CD4-positive, alpha-beta T cell treated with Interleukin-17A for 4 hours (primary cell): ENCODE data around the gene ELMO2.
A peak's percentile ranks its signal among the peaks of the same experiment; 100 is the strongest.
"Not testable (repeated sequence)": the region's sequence is repeated elsewhere in the genome, so short reads cannot be mapped to it uniquely, and the experiment has no call there.

Experiments
- DNase-seq: peaks from one replicate; pipeline ENCODE4 v3.0.0-alpha.2; 2020; ENCODE audit warnings: mixed read lengths

ELMO2 gene

DNA sequence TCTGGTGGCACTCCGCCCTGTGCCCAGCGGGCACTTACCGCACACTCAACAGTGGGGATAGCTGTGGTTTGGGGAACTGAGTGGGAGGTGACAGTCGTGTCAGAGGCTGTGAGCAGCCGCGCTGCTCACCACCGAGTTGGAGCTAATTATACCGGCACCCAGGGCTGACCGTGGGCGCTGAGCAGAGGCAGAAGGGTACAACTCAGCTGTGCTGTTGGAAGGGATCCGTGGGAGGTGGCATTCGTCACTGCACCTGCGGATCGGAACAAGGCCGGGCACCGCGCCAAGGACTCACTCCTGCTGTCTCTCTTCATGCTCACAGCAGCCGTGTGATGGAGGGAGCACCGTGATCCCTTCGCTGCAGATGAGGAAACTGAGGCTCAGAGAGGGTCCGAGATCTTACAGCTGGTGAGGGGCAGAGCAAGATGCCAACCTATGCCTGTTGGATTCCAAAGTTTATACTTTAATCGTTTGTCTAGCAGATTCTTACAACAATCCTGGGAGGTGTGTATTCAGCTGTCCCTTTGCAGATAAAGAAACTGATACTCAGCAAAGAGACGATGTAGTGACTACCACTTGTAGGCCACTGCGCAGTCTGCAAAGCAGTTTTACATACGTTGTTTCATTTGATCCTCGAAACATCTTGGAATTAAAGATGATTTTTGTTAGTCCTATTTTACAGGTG, 713 bp upstream of the ELMO2 start:
- DNase-seq, result peak; percentile 92

- DNase-seq, result no peak
These were observed 4.0 kb downstream of the ELMO2 start for GRCh38 chr20:46402331-46402811.

DNA sequence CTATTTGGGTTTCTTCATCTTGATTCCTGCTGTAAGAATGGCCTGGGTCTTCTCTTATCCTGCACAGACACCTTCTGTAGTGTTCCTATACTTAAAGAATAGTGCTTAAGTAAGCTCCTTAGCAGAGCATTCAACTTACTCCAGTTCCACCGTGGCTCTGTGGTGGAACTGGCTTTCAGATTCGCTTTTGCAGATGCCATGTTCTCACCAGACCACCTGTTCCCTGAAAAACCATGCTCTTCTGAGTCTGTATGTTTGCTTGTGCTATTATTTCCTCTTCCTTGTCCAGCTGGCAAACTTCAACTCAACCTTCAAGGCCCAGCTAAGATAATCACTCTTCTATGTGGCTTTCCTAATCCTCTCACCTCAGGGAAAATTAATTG, 4.9 kb downstream of the ELMO2 start:
- no peak for DNase-seq

DNA sequence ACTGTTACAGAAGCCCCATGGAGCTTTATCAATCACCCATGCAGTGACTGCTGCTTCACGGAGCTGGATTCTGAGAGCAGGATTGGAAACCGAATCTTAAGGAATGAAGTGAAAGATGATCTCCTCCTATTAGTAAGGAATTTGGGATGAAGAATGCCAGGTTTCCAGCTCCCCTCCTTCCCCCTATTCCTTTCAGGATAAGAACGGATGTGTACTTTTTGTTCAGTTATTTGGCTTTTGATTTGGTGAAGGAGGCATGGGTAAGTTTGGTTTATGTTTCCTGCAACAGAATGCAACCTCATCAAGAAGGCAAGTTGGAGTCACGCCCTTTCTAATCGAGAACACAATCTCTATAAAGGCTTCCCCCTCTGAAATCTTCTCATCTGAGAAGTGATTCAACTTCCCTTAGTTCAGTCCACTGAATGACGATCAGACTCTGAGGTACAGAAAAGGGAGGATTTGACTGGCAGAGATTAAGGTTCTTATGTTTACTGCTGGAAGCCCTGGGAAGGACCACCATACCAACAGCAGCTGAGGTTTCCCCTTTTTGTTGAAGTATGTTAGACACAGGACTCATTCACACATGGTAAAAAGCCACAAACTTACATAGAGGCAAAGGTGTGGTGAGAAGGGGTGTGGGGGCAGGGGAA, 5.5 kb downstream of the ELMO2 start:
- DNase-seq, result peak; percentile 44

DNA sequence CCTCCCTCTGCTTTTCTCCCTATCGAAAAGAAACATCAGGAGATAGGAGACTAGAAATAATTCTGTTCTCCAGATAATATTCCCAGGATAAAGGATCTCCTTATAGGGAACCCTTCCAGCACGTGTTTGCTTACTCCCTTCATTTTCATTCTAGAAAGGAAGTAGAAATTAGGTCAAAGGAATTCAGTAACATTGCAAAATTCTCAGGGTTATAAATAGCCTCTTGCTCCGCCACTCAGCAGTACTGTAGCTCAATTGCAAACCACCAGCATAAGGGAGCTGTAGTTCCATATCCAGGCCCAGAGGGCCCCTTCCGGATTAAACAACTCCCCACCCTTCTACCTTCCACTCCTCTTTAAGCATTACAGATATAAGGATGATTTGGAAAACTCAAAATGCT, 6.2 kb downstream of the ELMO2 start:
- no peak for DNase-seq

- no peak for DNase-seq
These were observed 7.0 kb downstream of the ELMO2 start for GRCh38 chr20:46399401-46399800.

GRCh38 chr20:46398963-46399362, 7.5 kb downstream of the ELMO2 start:
- DNase-seq, result no peak

GRCh38 chr20:46396052-46396740, 10.2 kb downstream of the ELMO2 start:
- DNase-seq, result no peak

GRCh38 chr20:46394872-46395760, 11.3 kb downstream of the ELMO2 start:
- no peak for DNase-seq

DNA sequence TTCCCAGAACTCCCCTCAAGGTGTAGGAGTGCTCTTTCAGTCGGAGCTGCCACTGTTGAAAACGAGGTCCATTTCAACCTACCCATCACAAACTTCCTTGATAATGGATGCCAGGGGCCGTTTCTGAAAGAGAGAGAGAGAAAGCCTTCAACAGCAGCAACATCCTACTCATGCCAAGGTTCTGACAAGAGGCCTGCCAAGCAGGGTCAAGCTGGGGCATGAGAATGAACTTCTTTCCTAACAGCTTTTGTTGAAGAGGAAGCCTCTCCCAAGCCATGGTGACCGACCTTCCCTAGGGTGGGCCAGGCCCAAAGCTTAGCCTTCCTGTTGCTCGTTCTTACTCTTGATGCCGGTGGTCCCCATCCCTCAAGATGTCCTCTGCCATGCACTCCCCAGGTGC, 12.4 kb downstream of the ELMO2 start:
- DNase-seq, result no peak

DNA sequence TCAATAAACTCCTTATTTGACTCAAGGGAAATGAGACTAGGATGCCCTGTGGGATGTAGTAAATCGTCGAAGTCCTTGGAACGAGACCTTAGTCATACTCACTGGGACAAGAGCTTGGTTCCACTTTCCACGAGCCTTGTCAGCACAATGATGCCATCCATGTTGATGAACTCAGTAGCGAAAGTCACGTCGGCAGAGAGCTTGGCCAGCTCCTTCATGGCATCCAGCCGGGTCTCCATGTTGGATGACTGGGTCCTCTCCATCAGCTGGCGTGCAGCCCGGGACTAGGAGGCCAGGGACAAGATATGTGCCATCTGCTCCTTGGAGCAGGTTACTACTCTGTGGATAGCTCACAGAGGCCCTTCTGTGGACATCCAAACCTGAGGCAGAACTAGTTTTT, 17.5 kb downstream of the ELMO2 start:
- DNase-seq, result no peak

GRCh38 chr20:46388201-46388836, 18.1 kb downstream of the ELMO2 start:
- no peak for DNase-seq

- DNase-seq, result not testable (repeated sequence)
These were observed 19.4 kb downstream of the ELMO2 start for GRCh38 chr20:46387054-46387453.

DNA sequence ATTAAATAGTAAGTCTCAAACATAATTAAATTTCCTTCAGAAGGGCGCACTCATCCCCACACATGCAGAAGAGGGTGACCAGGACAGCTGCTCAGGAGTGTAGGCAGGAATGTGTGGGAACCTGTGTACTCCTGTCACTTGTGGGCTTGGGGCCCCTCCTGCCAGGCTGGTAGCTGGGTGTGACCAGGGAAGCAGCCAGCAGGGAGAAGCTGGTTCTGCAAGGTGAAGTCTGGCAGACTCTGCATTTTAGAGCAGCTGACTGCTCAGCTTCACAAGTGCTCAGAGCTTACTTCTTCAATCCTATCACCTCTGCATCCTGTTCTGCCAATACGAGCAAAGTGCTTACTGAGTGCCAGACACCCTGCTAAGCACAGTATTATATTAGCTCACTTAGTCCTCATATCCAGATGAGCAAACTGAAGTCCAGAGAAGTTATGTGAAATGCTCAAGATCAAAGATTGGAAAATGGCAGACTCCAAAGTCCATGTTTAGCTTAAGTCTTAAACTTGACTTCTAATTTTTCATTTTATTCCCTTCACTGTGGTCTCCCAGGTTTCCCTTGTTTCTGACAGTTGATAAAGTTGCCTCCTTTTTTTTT, 27.9 kb downstream of the ELMO2 start:
- DNase-seq, result no peak

GRCh38 chr20:46377518-46377917, 28.9 kb downstream of the ELMO2 start:
- DNase-seq, result no peak

DNA sequence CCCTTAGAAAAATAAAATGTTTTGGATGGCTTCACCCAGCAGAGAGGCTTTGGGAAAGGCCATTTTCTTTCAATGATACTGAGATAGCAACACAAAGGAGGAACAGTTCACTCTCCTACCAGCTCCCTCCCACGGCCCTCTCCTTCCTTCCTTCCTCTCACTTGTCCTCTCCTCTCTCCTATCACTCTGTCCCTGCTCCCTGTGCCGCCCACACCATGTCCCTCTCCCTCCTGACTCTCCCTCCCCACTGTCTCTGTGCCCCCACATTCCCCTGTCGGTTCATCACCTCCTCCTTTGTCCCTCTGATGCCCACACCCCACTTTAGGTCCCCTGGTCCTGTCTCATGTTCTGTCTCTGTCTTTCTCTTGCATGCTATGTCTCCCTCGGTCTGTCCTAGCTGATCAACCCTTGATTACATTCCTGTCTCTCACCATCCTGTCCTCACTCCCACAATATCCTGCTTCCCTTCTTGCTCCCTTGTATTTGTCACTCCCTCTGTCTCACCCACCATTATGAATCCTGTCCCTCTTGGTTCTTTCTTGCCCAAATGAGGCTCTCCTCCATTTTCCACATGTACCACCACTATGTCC, 30.1 kb downstream of the ELMO2 start:
- DNase-seq, result no peak

DNA sequence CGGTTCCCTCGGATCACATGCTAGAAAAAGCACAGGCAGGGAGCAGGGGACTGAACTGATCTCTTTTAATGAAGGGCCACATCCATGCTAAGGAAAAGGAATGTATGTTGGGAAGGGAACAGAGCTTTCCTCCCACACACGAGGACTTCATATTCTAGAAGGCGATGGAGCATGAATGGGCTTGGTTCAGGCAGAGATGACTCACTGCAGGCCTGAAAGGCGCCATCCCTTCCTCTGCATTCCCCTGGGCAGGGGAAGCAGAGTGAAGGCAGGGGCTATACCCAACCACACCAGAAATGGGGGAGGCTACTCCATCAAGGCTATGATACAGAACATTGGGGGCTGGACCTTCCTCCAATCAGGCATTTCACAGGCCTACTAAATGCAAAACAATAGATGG, 30.6 kb downstream of the ELMO2 start:
- no peak for DNase-seq

GRCh38 chr20:46374383-46374782, 32.0 kb downstream of the ELMO2 start:
- no peak for DNase-seq

DNA sequence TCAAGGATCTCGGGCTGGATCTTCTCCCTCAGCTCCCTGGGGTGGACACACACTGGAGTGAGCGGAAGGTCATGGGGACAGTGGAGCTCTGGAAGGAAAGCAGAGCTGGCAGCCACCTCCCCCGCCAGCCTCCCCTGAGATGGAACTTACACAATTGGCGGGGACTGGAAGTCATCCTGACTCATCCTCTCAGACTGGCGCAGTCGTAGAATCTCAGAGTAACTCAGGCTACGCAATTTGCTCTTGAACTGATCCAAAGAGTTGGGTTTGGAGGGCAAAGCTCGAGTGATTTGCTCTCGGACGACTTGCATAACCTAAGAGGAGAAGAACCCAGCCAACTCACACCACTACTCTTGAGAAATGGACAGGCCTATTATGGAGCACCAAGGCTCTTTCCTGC, 34.8 kb downstream of the ELMO2 start:
- DNase-seq, result no peak

GRCh38 chr20:46368902-46369268, 37.5 kb downstream of the ELMO2 start:
- no peak for DNase-seq

DNA sequence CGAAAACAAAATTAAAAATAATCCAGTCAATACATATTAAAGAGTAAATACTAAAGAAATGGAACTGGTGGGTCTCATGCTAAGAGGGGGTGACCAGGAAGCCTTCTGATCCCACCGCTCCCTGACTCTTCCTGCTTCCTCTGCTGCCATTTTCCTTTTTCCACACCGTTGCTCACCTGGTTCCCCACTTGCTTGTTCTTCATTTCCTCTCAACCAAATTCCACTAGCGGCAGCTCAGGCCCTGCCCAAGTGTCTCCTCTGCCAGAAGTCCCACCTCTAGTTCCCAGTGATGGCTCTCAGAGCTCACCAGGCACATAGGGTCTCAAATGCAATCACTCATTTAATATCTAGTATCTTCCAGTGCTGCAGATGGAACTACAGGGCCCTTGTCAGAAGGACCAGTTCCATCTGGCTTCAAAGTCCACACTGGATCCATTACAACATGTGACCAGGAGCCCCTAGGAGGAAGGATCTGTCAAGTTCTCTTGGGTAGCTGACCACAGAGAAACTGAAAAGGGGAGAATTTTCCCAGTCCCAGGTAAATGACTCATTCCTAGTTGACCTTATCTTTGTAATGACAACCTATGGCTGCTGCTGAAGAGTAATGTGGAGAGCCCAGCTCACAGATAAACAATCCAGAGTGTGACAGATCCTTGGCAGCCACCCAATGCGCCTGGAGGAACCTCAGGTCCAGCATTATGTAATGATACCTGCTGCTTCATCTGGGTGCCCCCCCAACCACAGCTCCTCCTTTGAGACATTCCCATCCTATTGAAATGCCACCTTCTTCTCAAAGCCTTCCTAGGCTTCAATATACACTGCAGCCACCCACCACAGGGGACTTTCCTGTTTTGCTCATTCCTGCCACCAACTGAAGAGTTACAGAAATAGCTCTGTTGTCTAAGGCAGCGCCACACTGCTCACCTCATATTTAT, 38.2 kb downstream of the ELMO2 start:
- DNase-seq, result no peak
